Common myeloid progenitor, CD34-positive (primary cell): Measurements from ENCODE around the gene SCP2D1.

ENCODE experiments used
- CTCF ChIA-PET: fragments of 350-600 bp; sonication (Branson Sonifier 250); formaldehyde crosslinking; loops from one replicate; lab custom pipeline; 2021; ENCODE audit warnings: antibody characterized with exemption; lab: Charles Lee
- POLR2A ChIA-PET: fragments of 350-600 bp; sonication (Branson Sonifier 250); formaldehyde crosslinking; loops from one replicate; lab custom pipeline; 2021; ENCODE audit warnings: antibody characterized with exemption; lab: Charles Lee
- DNase-seq, 3 donors: peaks; one replicate each; pipeline versions ENCODE4 v3.0.0 to v3.0.0-alpha.2; 2013
- H3K27ac ChIP-seq, 2 experiments: 1 replicate in 1 of 2; 2 replicates in 1 of 2; pipeline ENCODE4 v1.7.0; 2013; ENCODE audit warnings: inconsistent platforms in 2 of 2, low read length in 2 of 2, mild to moderate bottlenecking in 2 of 2, low read depth in 1 of 2, moderate library complexity in 1 of 2; ENCODE audit not compliant: severe bottlenecking in 2 of 2, insufficient read depth in 1 of 2, poor library complexity in 1 of 2
- H3K27me3 ChIP-seq, 5 experiments: replicated peaks in 2 of 5; 1 replicate in 3 of 5; 2 replicates in 2 of 5; pipeline versions ENCODE4 v1.6.1 to v1.7.0; 2013; ENCODE audit warnings: low read length in 4 of 5, mild to moderate bottlenecking in 2 of 5, moderate library complexity in 2 of 5, inconsistent platforms in 1 of 5; ENCODE audit not compliant: insufficient read depth in 5 of 5, control insufficient read depth in 4 of 5
- H3K36me3 ChIP-seq, 4 experiments: 1 replicate in 2 of 4; 2 replicates in 2 of 4; pipeline versions ENCODE4 v1.6.1 to v1.7.0; 2013; ENCODE audit warnings: low read length in 3 of 4, control low read depth in 1 of 4, mild to moderate bottlenecking in 1 of 4; ENCODE audit not compliant: control insufficient read depth in 4 of 4, insufficient read depth in 4 of 4
- H3K4me1 ChIP-seq, 4 experiments: 1 replicate in 3 of 4; 2 replicates in 1 of 4; pipeline versions ENCODE4 v1.6.1 to v1.7.1; 2013; ENCODE audit warnings: low read length in 3 of 4, mild to moderate bottlenecking in 3 of 4, control low read depth in 1 of 4, inconsistent platforms in 1 of 4, moderate library complexity in 1 of 4; ENCODE audit not compliant: control insufficient read depth in 4 of 4, insufficient read depth in 4 of 4; ENCODE audit errors: control extremely low read depth in 1 of 4
- H3K4me3 ChIP-seq, 7 experiments: 1 replicate in 4 of 7; 2 replicates in 3 of 7; pipeline versions ENCODE4 v1.5.1 to v1.7.0; 2013; ENCODE audit warnings: mild to moderate bottlenecking in 7 of 7, low read length in 6 of 7, moderate library complexity in 6 of 7, inconsistent platforms in 2 of 7, low read depth in 2 of 7, control low read depth in 1 of 7; ENCODE audit not compliant: insufficient read depth in 4 of 7, control insufficient read depth in 1 of 7; ENCODE audit errors: extremely low read depth in 1 of 7
- H3K9me3 ChIP-seq, 5 experiments: 1 replicate in 4 of 5; 2 replicates in 1 of 5; pipeline versions ENCODE4 v1.6.1 to v1.7.1; 2013; ENCODE audit warnings: low read length in 4 of 5, mild to moderate bottlenecking in 2 of 5, inconsistent platforms in 1 of 5, low read depth in 1 of 5, moderate library complexity in 1 of 5; ENCODE audit not compliant: control insufficient read depth in 4 of 5, insufficient read depth in 2 of 5; ENCODE audit errors: control extremely low read depth in 1 of 5
- WGBS: methylation state at CpG from one replicate; pipeline ENCODE4 v1.1.5; 2013; ENCODE audit not compliant: insufficient coverage; 5-methylcytosine and 5-hydroxymethylcytosine counted together

SCP2D1 gene

GRCh38 chr20:18837718-18838117 lies 24.1 kb downstream of the SCP2D1 start:
- 93% methylated on average over 2 of the region's 3 CpGs for WGBS
- POLR2A ChIA-PET = no interaction called here
- Histone ChIP-seq H3K36me3 (no peaks in the 10 kb centered on the region), H3K9me3 (no peaks in the 10 kb centered on the region), H3K27ac (no peak overlapping the region), H3K27me3 (peaks cover 0 to 2% (median 0%) of the 10 kb centered on the region in 5 experiments), H3K4me1 (no peaks in the 10 kb centered on the region), H3K4me3 (no peak overlapping the region)
- DNase-seq = no peak
- CTCF ChIA-PET = no interaction called here

- H3K9me3 ChIP-seq = no peaks in the 10 kb centered on the region
- no peak overlapping the region for H3K4me3 ChIP-seq
- H3K27ac ChIP-seq = no peak overlapping the region
- no peak for DNase-seq
- POLR2A ChIA-PET = no interaction called here
- H3K36me3 ChIP-seq = no peaks in the 10 kb centered on the region
- H3K4me1 ChIP-seq = no peaks in the 10 kb centered on the region
- H3K27me3 ChIP-seq = peaks cover 0 to 2% (median 0%) of the 10 kb centered on the region in 5 experiments
- WGBS = 100% methylated on average over 4 of the region's 6 CpGs
- CTCF ChIA-PET = no interaction called here
Measured at GRCh38 chr20:18839507-18840247, 26.1 kb downstream of the SCP2D1 start.

- WGBS = 95% methylated on average over 6 of the region's 8 CpGs
- peaks cover 0 to 2% (median 0%) of the 10 kb centered on the region in 5 experiments for H3K27me3 ChIP-seq
- ChIA-PET CTCF (no interaction called here), POLR2A (no interaction called here)
- H3K27ac ChIP-seq = no peak overlapping the region
- DNase-seq = no peak
- H3K9me3 ChIP-seq = no peaks in the 10 kb centered on the region
- H3K4me3 ChIP-seq = no peak overlapping the region
- no peaks in the 10 kb centered on the region for H3K36me3 ChIP-seq
- no peaks in the 10 kb centered on the region for H3K4me1 ChIP-seq
Measured at GRCh38 chr20:18840248-18840645, 26.7 kb downstream of the SCP2D1 start.

GRCh38 chr20:18845017-18845416 lies 31.4 kb downstream of the SCP2D1 start:
- Histone ChIP-seq H3K27me3 (peaks cover 0 to 2% (median 0%) of the 10 kb centered on the region in 5 experiments), H3K27ac (no peak overlapping the region), H3K4me1 (no peaks in the 10 kb centered on the region), H3K36me3 (no peaks in the 10 kb centered on the region), H3K9me3 (no peaks in the 10 kb centered on the region), H3K4me3 (no peak overlapping the region)
- CTCF ChIA-PET = no interaction called here
- no peak for DNase-seq
- POLR2A ChIA-PET = interaction anchor here (0.6 kb wide), 1 partner anchor 445 kb away, joined by 4 read pairs; no protein-coding TSS in a partner anchor
- WGBS = 75% methylated on average over 4 of the region's 5 CpGs

- WGBS = 92% methylated on average over 5 of the region's 7 CpGs
- H3K27ac ChIP-seq = no peak overlapping the region
- no peaks in the 10 kb centered on the region for H3K4me1 ChIP-seq
- ChIA-PET CTCF (no interaction called here), POLR2A (no interaction called here)
- H3K36me3 ChIP-seq = no peaks in the 10 kb centered on the region
- peaks cover 0 to 9% (median 0%) of the 10 kb centered on the region in 5 experiments for H3K27me3 ChIP-seq
- H3K9me3 ChIP-seq = no peaks in the 10 kb centered on the region
- DNase-seq = no peak
- H3K4me3 ChIP-seq = no peak overlapping the region
Measured at GRCh38 chr20:18847226-18847755, 33.7 kb downstream of the SCP2D1 start.

- Histone ChIP-seq H3K27ac (no peak overlapping the region), H3K4me1 (no peaks in the 10 kb centered on the region), H3K36me3 (no peaks in the 10 kb centered on the region), H3K27me3 (peaks cover 0 to 9% (median 0%) of the 10 kb centered on the region in 5 experiments), H3K4me3 (no peak overlapping the region), H3K9me3 (peaks cover 0 to 2% (median 0%) of the 10 kb centered on the region in 5 experiments)
- DNase-seq = no peak
- POLR2A ChIA-PET = no interaction called here
- CTCF ChIA-PET = no interaction called here
- 88% methylated on average over 2 of the region's 3 CpGs for WGBS
Measured at GRCh38 chr20:18849131-18849530, 35.5 kb downstream of the SCP2D1 start.

- H3K36me3 ChIP-seq = no peaks in the 10 kb centered on the region
- peaks cover 0 to 9% (median 2%) of the 10 kb centered on the region in 5 experiments for H3K27me3 ChIP-seq
- no peak overlapping the region for H3K27ac ChIP-seq
- no peaks in the 10 kb centered on the region for H3K4me1 ChIP-seq
- ChIA-PET CTCF (no interaction called here), POLR2A (no interaction called here)
- peaks cover 0 to 6% (median 0%) of the 10 kb centered on the region in 5 experiments for H3K9me3 ChIP-seq
- DNase-seq = no peak
- no peak overlapping the region for H3K4me3 ChIP-seq
Measured at GRCh38 chr20:18851629-18852028, 38.0 kb downstream of the SCP2D1 start.
